ENCODE measurements around the gene CCND1. TPM values are rescaled to one million over a fixed set of nuclear protein-coding genes. Genes with fewer than 3 reads are reported as not detected.

CCND1 gene
- total RNA-seq, 2 donors from 2014 or later, result 91.8 to 101 TPM

- H3K36me3 ChIP-seq, result no peaks in the 10 kb centered on the region
- H3K4me3 ChIP-seq, result no peak overlapping the region
- H3K4me1 ChIP-seq, result no peaks in the 10 kb centered on the region
- H3K27me3 ChIP-seq, result no peaks in the 10 kb centered on the region
- peak in 1 of 2 donors; percentile 16 for TF ChIP-seq CTCF (IDR thresholded peaks at IDR 0.05)
- H3K27ac ChIP-seq, result no peak overlapping the region
- no peak for DNase-seq (ENCODE audit: low spot score)
- H3K9me3 ChIP-seq, result no peaks in the 10 kb centered on the region
These were observed 42.8 kb upstream of the CCND1 start for GRCh38 chr11:69598147-69598546.

GRCh38 chr11:69599502-69599901 lies 41.5 kb upstream of the CCND1 start:
- Histone ChIP-seq H3K4me3 (no peak overlapping the region), H3K27me3 (no peaks in the 10 kb centered on the region), H3K4me1 (no peaks in the 10 kb centered on the region), H3K36me3 (no peaks in the 10 kb centered on the region), H3K9me3 (no peaks in the 10 kb centered on the region), H3K27ac (no peak overlapping the region)
- DNase-seq (ENCODE audit: low spot score), result no peak
- TF ChIP-seq CTCF (IDR thresholded peaks at IDR 0.05), result no peak

- no peaks in the 10 kb centered on the region for H3K27me3 ChIP-seq
- H3K4me1 ChIP-seq, result no peaks in the 10 kb centered on the region
- H3K27ac ChIP-seq, result no peak overlapping the region
- no peak overlapping the region for H3K4me3 ChIP-seq
- no peaks in the 10 kb centered on the region for H3K36me3 ChIP-seq
- no peak for TF ChIP-seq CTCF (IDR thresholded peaks at IDR 0.05)
- H3K9me3 ChIP-seq, result no peaks in the 10 kb centered on the region
- DNase-seq (ENCODE audit: low spot score), result no peak
These were observed 41.0 kb upstream of the CCND1 start for GRCh38 chr11:69600001-69600400.

- no peak for TF ChIP-seq CTCF (IDR thresholded peaks at IDR 0.05)
- H3K36me3 ChIP-seq, result no peaks in the 10 kb centered on the region
- DNase-seq (ENCODE audit: low spot score), result no peak
These were observed 39.7 kb upstream of the CCND1 start for GRCh38 chr11:69601011-69601975.

GRCh38 chr11:69603111-69603836 lies 37.7 kb upstream of the CCND1 start:
- no peak for TF ChIP-seq CTCF (IDR thresholded peaks at IDR 0.05)
- no peaks in the 10 kb centered on the region for H3K27me3 ChIP-seq

More at GRCh38 chr11:69601011-69601975, 39.7 kb upstream of the CCND1 start:
- no peaks in the 10 kb centered on the region for H3K27me3 ChIP-seq
- no peaks in the 10 kb centered on the region for H3K9me3 ChIP-seq
- H3K4me3 ChIP-seq, result no peak overlapping the region
- H3K27ac ChIP-seq, result no peak overlapping the region
- H3K4me1 ChIP-seq, result no peaks in the 10 kb centered on the region

More at GRCh38 chr11:69603111-69603836, 37.7 kb upstream of the CCND1 start:
- DNase-seq (ENCODE audit: low spot score), result no peak
- no peak overlapping the region for H3K4me3 ChIP-seq
- H3K36me3 ChIP-seq, result no peaks in the 10 kb centered on the region
- H3K4me1 ChIP-seq, result no peaks in the 10 kb centered on the region
- H3K9me3 ChIP-seq, result peaks cover 0 to 5% of the 10 kb centered on the region in 2 donors
- no peak overlapping the region for H3K27ac ChIP-seq
